Measurements from ENCODE around the gene KRT77.

DNA sequence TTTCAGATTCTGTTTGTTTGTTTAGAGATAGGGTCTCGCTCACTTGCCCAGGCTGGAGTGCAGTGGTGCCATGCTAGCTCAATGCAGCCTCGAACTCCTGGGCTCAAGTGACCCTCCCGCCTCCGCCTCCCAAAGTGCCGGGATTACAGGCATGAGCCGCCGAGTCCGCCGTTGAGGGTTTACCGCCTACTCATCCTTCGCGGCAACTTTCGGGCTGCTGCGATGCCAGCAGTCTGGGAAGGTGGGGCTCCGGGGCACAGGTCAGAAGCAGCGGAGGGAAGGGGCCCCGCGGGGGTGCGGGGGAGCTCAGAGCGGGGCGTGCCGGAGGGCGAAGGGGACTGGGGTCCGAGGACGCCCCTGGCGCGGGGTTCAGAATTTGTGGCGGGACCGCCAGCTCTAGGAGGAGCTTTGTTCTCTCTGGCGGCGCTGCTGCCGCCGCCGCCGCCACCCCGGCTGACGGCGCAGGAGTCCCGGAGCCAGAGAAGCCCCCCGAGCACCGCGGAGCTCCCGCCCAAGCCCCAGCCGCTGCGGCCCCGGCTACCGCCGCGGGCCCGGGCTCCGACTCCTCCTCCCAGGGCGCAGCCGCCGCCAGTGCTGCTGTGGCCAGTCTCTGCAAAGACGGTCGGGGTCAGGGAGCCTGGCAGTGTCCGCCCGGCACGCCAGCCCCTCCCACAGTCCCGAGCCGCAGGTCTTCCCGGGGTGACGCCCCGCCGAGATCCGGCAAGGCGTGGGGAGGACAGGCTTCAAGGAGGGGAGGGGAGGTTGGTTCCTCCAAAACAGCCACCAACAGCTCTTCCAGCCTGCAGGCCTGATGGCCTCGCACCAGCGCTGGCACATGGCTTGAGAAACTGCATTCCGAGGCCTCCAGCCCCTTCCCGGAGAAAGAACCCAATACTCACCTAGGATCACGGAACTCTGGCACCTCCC is 10.9 kb upstream of the KRT77 start:
- TF ChIP-seq, protein P1, sequence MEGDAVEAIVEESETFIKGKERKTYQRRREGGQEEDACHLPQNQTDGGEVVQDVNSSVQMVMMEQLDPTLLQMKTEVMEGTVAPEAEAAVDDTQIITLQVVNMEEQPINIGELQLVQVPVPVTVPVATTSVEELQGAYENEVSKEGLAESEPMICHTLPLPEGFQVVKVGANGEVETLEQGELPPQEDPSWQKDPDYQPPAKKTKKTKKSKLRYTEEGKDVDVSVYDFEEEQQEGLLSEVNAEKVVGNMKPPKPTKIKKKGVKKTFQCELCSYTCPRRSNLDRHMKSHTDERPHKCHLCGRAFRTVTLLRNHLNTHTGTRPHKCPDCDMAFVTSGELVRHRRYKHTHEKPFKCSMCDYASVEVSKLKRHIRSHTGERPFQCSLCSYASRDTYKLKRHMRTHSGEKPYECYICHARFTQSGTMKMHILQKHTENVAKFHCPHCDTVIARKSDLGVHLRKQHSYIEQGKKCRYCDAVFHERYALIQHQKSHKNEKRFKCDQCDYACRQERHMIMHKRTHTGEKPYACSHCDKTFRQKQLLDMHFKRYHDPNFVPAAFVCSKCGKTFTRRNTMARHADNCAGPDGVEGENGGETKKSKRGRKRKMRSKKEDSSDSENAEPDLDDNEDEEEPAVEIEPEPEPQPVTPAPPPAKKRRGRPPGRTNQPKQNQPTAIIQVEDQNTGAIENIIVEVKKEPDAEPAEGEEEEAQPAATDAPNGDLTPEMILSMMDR (IDR thresholded peaks at IDR 0.05), result no peak
- TF ChIP-seq POLR2A (IDR thresholded peaks at IDR 0.05), result no peak
